ENCODE data around the gene JUND. TPM values are rescaled to one million over a fixed set of nuclear protein-coding genes. Genes with fewer than 3 reads are reported as not detected.

JUND gene
- total RNA-seq, 6 donors from 2014 or later: 281 to 1,101 (median 639) TPM

DNA sequence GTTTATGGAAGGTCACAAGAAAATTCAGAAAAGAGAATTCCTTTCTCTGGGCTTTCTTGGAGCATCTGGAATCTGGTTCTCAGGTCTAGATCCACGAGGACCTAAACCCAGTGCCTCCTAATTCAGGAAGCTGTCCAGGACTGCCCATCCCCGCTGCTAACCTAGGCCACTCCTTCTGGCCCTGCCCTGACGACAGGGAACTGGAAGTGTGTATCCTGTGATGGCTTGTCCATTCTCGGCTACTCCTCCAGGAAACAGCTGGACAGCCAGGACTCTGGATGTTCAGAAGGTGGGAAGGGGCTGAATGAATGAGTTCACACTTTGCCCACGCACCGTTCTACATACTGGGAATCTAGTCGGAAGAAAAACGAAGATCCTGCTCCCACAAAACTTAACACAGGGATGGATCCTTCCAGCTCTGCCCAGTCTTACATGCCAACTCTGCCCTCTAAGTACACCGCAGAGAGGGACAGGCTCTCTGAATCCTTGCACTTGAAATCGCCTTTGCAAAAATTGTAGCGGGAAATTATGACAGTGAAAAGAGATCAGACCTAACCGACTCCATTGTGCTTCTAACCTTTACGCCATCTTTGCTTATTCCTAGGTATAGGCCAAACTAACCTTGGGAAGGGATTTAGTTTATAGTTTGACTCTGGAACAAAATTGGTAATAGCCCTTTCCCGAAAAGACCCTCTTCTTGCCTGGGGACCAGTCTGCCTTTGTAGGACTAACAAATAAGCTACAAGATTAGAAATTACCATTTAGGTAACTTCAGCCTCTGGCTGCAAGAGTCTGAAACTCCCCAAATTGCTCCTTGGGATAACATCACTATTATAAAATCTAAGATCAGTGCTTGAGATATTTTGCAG, 39.7 kb upstream of the JUND start:
- ATAC-seq (ENCODE audit: low FRiP score in 2 of 2) (no peak), DNase-seq (peak in 1 of 2 donors; percentile 72)
- 47 to 60% methylated on average over 14 of the region's 14 CpGs for WGBS, 2 donors
- H3K4me1 ChIP-seq: peaks cover 60 to 66% (median 64%) of the 10 kb centered on the region in 4 donors
- peak overlapping the region; percentile 87 to 93 (median 88) for H3K27ac ChIP-seq
- H3K9me3 ChIP-seq: no peaks in the 10 kb centered on the region
- H3K36me3 ChIP-seq: no peaks in the 10 kb centered on the region
- H3K27me3 ChIP-seq: no peaks in the 10 kb centered on the region
- TF ChIP-seq POLR2AphosphoS5 (IDR thresholded peaks at IDR 0.05) (peak; percentile 73 to 78), POLR2A (IDR thresholded peaks at IDR 0.05) (peak in 1 of 4 donors; percentile 38), EP300 (IDR thresholded peaks at IDR 0.05) (no peak)
- TF ChIP-seq, protein P1, sequence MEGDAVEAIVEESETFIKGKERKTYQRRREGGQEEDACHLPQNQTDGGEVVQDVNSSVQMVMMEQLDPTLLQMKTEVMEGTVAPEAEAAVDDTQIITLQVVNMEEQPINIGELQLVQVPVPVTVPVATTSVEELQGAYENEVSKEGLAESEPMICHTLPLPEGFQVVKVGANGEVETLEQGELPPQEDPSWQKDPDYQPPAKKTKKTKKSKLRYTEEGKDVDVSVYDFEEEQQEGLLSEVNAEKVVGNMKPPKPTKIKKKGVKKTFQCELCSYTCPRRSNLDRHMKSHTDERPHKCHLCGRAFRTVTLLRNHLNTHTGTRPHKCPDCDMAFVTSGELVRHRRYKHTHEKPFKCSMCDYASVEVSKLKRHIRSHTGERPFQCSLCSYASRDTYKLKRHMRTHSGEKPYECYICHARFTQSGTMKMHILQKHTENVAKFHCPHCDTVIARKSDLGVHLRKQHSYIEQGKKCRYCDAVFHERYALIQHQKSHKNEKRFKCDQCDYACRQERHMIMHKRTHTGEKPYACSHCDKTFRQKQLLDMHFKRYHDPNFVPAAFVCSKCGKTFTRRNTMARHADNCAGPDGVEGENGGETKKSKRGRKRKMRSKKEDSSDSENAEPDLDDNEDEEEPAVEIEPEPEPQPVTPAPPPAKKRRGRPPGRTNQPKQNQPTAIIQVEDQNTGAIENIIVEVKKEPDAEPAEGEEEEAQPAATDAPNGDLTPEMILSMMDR (IDR thresholded peaks at IDR 0.05): no peak
- H3K4me3 ChIP-seq: peak overlapping the region in 1 of 4 donors; percentile 64

- peak in 1 of 2 donors; percentile 53 for DNase-seq
These were observed 38.2 kb upstream of the JUND start for GRCh38 chr19:18319591-18320135.

DNA sequence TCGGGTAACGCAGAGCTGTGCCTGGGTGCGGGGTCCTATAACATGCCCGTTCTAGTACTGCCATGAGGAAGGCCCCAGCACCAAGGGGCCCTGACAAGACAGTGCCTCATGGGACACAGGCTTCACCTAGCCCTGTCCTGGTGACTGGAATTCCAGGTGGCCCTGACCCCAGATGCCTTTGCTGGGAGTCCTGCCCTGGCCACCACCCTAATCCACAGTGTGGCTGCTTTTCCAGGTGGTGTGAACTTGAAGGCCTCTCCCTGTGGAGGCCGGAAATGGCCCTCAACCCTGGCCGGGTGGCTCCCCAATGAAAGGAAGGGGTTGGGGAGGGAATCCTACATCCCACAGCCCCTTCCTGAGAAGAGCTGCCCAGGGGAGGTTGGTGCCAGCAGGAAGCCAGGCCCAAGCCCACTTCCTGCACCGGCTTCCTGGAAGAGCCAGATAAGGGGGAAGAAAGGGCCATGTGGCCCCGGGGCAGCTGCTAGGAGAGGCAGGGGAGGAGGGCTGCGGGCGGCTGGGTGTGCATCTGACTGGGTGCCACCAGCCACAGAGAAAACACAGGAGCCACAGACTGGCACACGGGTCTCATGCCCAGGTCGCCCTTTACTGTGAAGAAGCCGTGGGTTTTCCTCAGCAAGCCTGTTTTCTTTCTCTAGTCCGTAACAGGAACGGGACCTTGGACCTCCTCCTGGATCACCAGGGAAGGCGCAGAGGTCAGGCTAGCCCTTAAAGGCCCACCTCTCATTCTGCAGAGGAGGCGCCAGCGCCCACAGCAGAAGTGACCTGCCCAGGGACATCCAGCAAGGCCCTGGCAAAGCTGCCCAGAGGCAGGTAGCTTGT, 36.8 kb upstream of the JUND start:
- WGBS, 2 donors: 36 to 44% methylated on average over 9 to 18 of the region's 18 CpGs
- H3K36me3 ChIP-seq: peaks cover 0 to 20% (median 5%) of the 10 kb centered on the region in 4 donors
- peak overlapping the region in 1 of 4 donors; percentile 12 for H3K4me3 ChIP-seq
- peak overlapping the region; percentile 87 to 93 (median 88) for H3K27ac ChIP-seq
- no peaks in the 10 kb centered on the region for H3K9me3 ChIP-seq
- DNase-seq (peak; percentile 69 to 72), ATAC-seq (ENCODE audit: low FRiP score in 2 of 2) (peak in 1 of 2 donors; percentile 11)
- peaks cover 53 to 57% (median 55%) of the 10 kb centered on the region in 4 donors for H3K4me1 ChIP-seq
- TF ChIP-seq EP300 (IDR thresholded peaks at IDR 0.05): peak in 2 of 4 donors; percentile 56 to 85
- TF ChIP-seq, protein P1 (IDR thresholded peaks at IDR 0.05): no peak
- peak in 1 of 4 donors; percentile 26 for TF ChIP-seq POLR2A (IDR thresholded peaks at IDR 0.05)
- peak; percentile 78 to 82 for TF ChIP-seq POLR2AphosphoS5 (IDR thresholded peaks at IDR 0.05)
- no peaks in the 10 kb centered on the region for H3K27me3 ChIP-seq

More at GRCh38 chr19:18319591-18320135, 38.2 kb upstream of the JUND start:
- WGBS, 2 donors: 46 to 67% methylated on average over 7 of the region's 7 CpGs
- Histone ChIP-seq H3K4me1 (peaks cover 60 to 66% (median 64%) of the 10 kb centered on the region in 4 donors), H3K36me3 (peaks cover 0 to 8% (median 0%) of the 10 kb centered on the region in 4 donors), H3K27me3 (no peaks in the 10 kb centered on the region), H3K27ac (peak overlapping the region; percentile 87 to 93 (median 88)), H3K4me3 (no peak overlapping the region), H3K9me3 (no peaks in the 10 kb centered on the region)
- ATAC-seq (ENCODE audit: low FRiP score in 2 of 2): no peak
- peak in 1 of 4 donors; percentile 15 for TF ChIP-seq POLR2A (IDR thresholded peaks at IDR 0.05)
- TF ChIP-seq, protein P1 (IDR thresholded peaks at IDR 0.05): no peak
- no peak for TF ChIP-seq POLR2AphosphoS5 (IDR thresholded peaks at IDR 0.05)
- no peak for TF ChIP-seq EP300 (IDR thresholded peaks at IDR 0.05)

- DNase-seq (no peak), ATAC-seq (ENCODE audit: low FRiP score in 2 of 2) (no peak)
- WGBS, 2 donors: 90 to 100% methylated on average over 3 of the region's 3 CpGs
- Histone ChIP-seq H3K36me3 (peaks cover 0 to 63% (median 36%) of the 10 kb centered on the region in 4 donors), H3K27ac (peak overlapping the region in 1 of 4 donors; percentile 0), H3K9me3 (no peaks in the 10 kb centered on the region), H3K27me3 (no peaks in the 10 kb centered on the region), H3K4me1 (peaks cover 11 to 17% (median 13%) of the 10 kb centered on the region in 4 donors), H3K4me3 (no peak overlapping the region)
- no peak for TF ChIP-seq POLR2AphosphoS5 (IDR thresholded peaks at IDR 0.05)
- no peak for TF ChIP-seq POLR2A (IDR thresholded peaks at IDR 0.05)
- TF ChIP-seq, protein P1 (IDR thresholded peaks at IDR 0.05): no peak
- TF ChIP-seq EP300 (IDR thresholded peaks at IDR 0.05): no peak
These were observed 32.0 kb upstream of the JUND start for GRCh38 chr19:18313398-18313797.
